ENCODE results near the gene G6PC2. TPM values are rescaled to one million over a fixed set of nuclear protein-coding genes. Genes with fewer than 3 reads are reported as not detected.
"Not testable (repeated sequence)": the region's sequence is repeated elsewhere in the genome, so short reads cannot be mapped to it uniquely, and the experiment has no call there.

Gene G6PC2
- total RNA-seq, 3 donors from 2014 or later = not detected

DNA sequence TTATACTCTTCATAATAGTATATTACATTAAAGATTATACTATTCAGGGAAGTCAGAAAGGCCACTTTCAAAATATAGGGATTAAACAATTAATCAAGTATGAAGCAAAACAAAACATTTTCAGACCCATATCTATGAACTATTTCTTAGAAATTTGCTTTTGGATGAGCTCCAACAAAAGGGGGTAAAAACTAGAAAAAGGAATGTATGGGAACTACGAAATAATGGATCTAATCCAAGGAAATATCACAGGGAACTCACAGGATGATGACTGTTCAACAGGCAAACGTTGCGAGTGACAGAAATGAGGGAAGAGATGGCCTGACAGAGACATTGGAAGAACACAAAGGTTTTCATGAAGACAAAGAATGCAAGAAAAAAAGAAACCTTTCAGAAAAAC, 27.9 kb downstream of the G6PC2 start:
- Histone ChIP-seq H3K4me3 (no peak overlapping the region), H3K9me3 (no peaks in the 10 kb centered on the region), H3K4me1 (ENCODE audit: low read depth) (no peaks in the 10 kb centered on the region), H3K36me3 (ENCODE audit: low read depth) (no peaks in the 10 kb centered on the region)
- no peak for DNase-seq
- intact Hi-C loops (cut with DNase I, micrococcal nuclease) = no loop called here
- TF ChIP-seq, protein P1, sequence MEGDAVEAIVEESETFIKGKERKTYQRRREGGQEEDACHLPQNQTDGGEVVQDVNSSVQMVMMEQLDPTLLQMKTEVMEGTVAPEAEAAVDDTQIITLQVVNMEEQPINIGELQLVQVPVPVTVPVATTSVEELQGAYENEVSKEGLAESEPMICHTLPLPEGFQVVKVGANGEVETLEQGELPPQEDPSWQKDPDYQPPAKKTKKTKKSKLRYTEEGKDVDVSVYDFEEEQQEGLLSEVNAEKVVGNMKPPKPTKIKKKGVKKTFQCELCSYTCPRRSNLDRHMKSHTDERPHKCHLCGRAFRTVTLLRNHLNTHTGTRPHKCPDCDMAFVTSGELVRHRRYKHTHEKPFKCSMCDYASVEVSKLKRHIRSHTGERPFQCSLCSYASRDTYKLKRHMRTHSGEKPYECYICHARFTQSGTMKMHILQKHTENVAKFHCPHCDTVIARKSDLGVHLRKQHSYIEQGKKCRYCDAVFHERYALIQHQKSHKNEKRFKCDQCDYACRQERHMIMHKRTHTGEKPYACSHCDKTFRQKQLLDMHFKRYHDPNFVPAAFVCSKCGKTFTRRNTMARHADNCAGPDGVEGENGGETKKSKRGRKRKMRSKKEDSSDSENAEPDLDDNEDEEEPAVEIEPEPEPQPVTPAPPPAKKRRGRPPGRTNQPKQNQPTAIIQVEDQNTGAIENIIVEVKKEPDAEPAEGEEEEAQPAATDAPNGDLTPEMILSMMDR (IDR thresholded peaks at IDR 0.05) = no peak
- ATAC-seq = no peak

DNA sequence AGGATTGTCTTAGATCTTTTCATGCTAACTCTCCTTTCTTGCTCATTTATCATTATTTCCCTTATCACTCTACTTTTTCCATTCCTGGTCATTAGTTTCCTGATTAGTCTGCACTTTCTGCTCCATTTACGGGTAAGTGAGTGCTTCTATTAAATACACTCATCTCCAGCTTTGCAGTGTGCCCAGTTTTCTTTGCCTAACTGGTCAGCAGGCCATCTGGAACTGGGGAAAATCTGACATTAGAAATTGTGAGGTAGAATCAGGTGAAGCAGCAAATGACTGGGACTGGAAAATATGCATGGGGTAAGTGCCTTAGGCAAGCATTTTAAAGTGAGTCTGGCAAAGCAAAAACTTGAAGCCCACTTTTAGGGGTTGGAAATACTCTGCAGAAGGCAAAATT, 29.2 kb downstream of the G6PC2 start:
- DNase-seq = no peak
- Histone ChIP-seq H3K9me3 (no peaks in the 10 kb centered on the region), H3K4me1 (ENCODE audit: low read depth) (no peaks in the 10 kb centered on the region), H3K36me3 (ENCODE audit: low read depth) (no peaks in the 10 kb centered on the region), H3K4me3 (no peak overlapping the region)
- intact Hi-C loops (cut with DNase I, micrococcal nuclease) = no loop called here
- TF ChIP-seq, protein P1 (IDR thresholded peaks at IDR 0.05) = no peak
- no peak for ATAC-seq

DNA sequence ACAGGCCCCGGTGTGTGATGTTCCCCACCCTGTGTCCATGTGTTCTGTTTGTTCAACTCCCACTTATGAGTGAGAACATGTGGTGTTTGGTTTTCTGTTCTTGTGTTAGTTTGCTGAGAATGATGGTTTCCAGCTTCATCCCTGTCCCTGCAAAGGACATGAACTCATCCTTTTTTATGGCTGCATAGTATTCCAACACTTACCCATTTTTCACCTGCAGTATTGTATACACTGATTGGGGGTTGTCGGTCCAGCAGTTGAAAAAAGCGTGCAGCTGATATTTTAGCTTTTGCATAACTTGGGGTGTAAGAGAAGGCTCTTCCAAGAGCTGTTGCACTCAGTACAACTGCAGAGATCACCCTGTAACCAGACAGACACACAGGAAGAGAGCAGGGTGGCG, 31.1 kb downstream of the G6PC2 start:
- H3K36me3 ChIP-seq (ENCODE audit: low read depth); DNase-seq; intact Hi-C loops (cut with DNase I, micrococcal nuclease); ATAC-seq; H3K4me1 ChIP-seq (ENCODE audit: low read depth); H3K4me3 ChIP-seq; H3K9me3 ChIP-seq: not testable (repeated sequence)

DNA sequence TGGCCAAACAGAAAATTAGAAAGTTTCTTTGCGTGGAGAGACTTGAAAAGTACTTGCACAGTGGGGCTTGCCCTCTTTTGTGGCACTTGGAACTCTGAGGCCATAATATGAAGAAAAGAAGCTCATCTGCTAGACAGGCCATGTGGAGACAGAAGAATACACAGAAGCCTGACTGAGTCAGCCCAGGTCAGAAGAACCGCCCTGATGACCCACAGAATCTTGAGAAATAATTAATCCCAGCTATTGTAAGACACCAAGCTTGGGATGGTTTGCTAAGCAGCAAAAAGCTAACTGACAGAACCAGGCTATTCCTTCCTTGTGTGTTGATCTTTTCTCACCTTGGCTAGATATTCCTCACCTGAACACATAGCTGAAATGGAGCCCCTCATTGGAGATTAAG, 33.7 kb downstream of the G6PC2 start:
- no peak for DNase-seq
- H3K4me3 ChIP-seq = no peak overlapping the region
- H3K9me3 ChIP-seq = no peaks in the 10 kb centered on the region
- TF ChIP-seq, protein P1 (IDR thresholded peaks at IDR 0.05) = no peak
- no peaks in the 10 kb centered on the region for H3K36me3 ChIP-seq (ENCODE audit: low read depth)
- ATAC-seq = no peak
- intact Hi-C loops (cut with DNase I, micrococcal nuclease) = no loop called here
- H3K4me1 ChIP-seq (ENCODE audit: low read depth) = no peaks in the 10 kb centered on the region

DNA sequence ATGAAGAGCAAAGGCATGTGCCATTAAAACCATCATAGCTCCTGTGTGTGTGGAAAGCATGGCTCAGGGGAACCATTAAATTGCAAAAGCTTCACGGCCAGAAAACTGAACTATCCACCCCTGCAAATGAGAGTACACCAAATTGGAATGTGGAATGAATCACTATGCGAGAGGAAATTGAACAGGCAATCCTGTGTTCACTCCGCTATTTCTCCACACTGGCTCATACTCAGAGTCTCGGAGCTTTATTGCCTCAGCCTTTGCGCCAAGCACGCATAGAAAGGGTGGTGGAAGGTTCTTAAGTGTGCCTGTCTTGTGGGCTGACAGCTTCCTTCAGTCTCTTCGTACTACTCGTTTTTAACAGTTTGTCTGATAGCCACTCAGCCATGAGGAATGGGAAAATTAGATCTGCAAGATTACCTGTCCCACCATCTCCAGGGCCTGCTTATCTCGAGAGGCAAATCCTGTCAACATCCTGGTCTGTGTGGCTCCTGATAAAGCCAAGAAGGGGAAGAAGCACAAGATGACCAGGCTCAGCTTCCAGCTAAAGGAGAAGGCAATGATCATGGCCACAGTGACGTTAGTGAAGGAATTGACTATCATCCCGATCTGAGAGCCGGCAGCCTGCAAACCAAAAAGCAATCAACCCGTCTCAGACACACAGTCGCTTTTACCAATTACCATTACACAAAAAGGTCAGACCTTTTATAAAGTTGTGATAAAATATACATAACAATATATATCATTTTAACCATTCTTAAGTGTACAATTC, 34.9 kb downstream of the G6PC2 start:
- H3K4me3 ChIP-seq = no peak overlapping the region
- no peaks in the 10 kb centered on the region for H3K9me3 ChIP-seq
- H3K36me3 ChIP-seq (ENCODE audit: low read depth) = no peaks in the 10 kb centered on the region
- TF ChIP-seq, protein P1 (IDR thresholded peaks at IDR 0.05) = no peak
- no peak for DNase-seq
- ATAC-seq = no peak
- intact Hi-C loops (cut with DNase I, micrococcal nuclease) = no loop called here
- no peaks in the 10 kb centered on the region for H3K4me1 ChIP-seq (ENCODE audit: low read depth)

DNA sequence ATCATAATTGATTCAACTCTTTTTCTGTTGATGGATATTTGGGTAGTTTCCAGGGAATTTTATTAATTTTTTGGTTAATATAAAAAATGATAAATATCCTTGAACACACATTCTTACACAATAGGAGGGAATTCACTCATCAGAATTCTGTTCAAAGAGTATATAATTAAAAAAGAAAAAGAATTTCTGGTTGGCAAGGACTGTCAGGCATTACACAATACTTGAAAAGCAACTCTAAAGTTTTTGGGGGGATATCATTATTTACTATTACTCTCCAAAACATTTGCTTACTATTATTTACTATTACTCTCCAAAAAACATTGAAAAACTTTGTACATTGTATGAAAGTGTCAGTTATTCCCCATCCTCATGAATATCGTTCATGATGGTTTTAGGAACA, 38.0 kb downstream of the G6PC2 start:
- no peaks in the 10 kb centered on the region for H3K9me3 ChIP-seq
- DNase-seq (no peak), ATAC-seq (no peak)
- H3K4me3 ChIP-seq = no peak overlapping the region
- H3K4me1 ChIP-seq (ENCODE audit: low read depth) = no peaks in the 10 kb centered on the region
- no peaks in the 10 kb centered on the region for H3K36me3 ChIP-seq (ENCODE audit: low read depth)
- TF ChIP-seq, protein P1 (IDR thresholded peaks at IDR 0.05) = no peak
- intact Hi-C loops (cut with DNase I, micrococcal nuclease) = no loop called here
